ENCODE measurements around the gene HAND1.
"Not testable (repeated sequence)": the region's sequence is repeated elsewhere in the genome, so short reads cannot be mapped to it uniquely, and the experiment has no call there.

The HAND1 gene

DNA sequence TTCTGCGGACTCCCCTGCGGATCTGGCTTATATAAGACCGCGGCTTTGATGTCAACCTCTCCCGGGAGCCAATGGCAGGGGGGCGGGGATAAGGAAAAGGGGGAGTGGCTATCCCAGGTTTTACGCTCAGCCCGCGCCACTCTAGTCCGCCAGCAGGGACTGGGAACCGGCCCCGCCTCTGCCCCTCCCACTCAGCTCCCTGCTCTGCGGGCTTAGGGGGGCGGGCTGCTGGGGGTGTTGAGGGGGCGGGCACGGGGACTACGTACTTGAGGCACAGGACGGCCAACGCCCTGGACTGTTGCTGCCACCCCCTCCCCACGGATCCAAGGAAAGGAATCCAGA, at the start of gene HAND1:
HAND1 (minus strand) TSS at position 4 of the 342 bp plus-strand sequence. CDS start 219 bp downstream, outside the sequence.
- no peak for DNase-seq

DNA sequence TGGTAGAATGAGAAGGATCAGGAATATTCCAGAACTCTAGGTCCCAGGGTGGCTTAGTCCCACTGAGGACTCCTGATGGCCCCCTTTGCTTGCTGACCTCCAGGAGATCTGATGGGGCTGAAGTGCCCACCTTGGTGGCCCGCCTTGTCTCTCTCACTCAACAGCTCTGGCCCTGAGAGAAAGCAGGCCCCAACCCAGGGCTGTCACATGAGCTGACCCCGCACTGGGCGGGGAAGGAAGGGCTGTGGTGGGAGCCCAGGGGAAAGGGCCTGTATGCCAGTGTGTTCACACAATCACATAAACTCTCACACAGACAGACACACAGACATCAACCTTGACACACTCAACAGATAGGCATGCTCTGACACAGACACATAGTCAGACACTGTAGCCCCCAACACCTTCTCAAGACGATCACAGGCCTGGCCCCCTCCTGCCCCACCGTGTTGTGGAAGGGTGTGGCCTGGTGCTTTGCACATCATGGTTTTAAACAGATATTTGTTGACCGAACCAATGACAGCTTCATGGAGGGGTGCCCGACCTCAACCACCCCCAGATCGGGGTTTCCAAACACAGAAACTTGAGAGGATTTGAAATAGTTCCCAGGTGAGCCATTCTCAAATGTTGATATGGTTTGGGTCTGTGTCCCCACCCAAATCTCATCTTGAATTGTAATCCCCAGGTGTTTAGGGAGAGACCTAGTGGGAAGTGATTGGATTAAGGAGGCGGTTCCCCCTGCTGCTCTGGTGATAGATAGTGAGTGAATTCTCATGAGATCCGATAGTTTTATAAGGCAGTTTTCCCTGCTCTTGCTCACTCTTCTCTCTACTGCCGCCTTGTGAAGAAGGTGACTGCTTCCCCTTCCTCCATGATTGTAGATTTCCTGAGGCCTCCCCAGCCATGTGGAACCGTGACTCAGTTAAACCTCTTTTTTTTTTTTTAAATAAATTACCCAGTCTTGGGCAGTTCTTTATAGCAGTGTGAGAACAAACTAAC, 48.5 kb upstream of the HAND1 start:
- DNase-seq, result no peak

GRCh38 chr5:154524859-154525258, 46.8 kb upstream of the HAND1 start:
- DNase-seq, result no peak

DNA sequence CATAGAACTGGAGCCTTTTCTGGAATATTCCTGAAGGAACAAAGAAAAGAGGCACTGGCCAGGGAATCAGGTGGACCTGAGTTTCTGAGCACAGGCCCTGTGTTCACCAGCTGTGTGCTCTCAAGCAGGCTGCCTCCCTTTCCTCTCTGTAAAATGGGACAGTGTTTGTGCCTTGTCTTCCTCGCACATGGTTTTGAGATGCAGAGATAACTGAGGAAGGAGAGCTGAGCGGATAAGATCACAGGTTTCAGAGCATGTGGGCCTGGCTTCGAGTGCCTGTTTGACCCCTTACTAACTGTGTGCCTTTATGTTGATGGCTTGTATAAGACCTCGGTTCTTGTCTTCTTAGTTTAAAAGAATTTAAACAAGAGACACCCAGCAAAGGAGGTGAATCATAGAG, 46.2 kb upstream of the HAND1 start:
- no peak for DNase-seq

GRCh38 chr5:154523709-154524108, 45.7 kb upstream of the HAND1 start:
- DNase-seq, result no peak

DNA sequence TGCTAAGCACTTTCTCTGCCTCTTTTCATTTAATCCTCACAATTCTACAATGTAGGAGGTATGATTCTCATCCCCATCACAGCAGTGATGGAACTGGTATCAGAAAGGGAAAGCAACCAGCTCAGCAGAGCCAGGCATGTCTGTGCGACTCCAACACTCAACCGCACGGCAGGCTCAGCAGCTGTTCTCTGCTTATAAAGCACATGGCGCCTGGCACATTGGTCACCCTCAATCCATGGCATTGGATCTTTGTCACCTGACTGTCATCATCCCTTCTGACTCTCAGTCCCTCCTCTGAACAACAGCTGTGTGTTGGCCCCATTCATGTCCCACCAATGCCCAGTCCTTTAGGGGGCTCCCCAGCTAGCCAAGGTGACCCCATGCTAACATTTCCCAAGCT, 45.1 kb upstream of the HAND1 start:
- DNase-seq, result no peak

DNA sequence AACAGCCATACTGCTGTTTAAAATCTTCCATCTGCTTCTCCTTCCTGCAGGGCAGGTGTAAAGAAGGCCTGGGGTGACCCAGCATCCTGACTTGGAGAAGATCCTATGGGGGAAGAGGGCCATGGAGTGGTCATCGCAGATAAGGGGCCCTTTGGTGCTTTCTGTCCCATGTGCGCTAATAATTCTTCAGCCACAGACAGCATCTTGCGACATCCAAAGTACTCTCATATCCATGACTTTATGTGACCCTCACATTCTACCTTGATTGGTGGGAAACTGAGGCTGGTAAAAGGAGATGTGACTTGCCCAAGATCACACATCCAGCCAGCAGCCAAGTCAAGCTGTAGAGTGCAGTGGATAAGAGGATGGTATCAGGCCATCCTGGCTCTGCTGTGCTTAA, 44.3 kb upstream of the HAND1 start:
- no peak for DNase-seq

GRCh38 chr5:154521756-154522155, 43.7 kb upstream of the HAND1 start:
- DNase-seq, result no peak

DNA sequence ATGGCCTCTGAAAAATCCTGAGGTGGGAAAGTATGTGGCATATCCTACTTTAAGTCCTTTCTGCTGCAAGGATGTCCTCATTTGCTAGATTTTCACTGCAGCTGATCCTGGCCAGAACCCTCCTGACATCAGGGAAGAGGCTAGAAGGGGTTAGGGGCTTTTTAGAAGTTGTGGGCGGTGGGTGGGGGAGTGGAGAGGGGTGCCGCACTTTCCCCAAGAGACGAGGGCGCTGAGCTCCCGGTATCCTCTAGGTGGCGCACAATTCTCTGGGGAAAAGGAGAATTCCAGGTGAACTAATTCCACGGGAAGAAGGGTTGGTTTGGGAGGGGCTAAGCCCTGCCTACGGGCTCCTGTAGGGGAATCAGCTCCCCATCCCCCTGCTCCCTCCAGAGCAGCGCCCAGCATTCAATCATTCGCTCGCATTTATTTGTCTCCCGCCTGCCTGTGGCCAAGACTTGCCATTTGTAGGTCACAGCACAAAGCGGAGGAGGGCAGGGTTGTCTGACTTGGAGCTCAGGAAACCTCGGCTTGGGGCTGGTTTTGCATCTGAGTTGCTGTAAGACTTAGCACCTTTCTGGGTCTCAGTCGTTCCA, 42.9 kb upstream of the HAND1 start:
- no peak for DNase-seq

GRCh38 chr5:154519359-154519758, 41.3 kb upstream of the HAND1 start:
- no peak for DNase-seq

GRCh38 chr5:154518438-154518867, 40.4 kb upstream of the HAND1 start:
- no peak for DNase-seq

- DNase-seq, result no peak
These were observed 39.9 kb upstream of the HAND1 start for GRCh38 chr5:154517810-154518437.

DNA sequence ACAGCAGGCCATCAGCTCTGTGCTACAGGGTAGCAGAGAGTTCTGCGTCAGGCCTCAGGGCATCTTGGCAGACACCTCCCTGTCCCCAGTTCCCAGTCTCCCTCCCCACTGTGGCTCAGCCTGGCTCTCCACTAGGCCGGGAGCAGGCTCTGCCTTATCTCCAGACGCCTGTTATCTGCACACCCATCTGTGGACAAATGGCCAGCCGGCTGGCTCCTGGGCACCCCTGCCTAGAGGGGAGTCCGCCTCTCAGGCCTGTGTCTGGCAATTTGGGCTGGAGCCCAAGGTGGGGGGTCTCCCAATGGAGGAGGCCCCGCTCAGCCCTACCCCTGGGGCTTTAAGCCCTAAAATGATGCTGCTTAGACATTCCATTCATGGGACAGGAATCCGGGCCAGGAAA, 39.2 kb upstream of the HAND1 start:
- no peak for DNase-seq

GRCh38 chr5:154516475-154516874, 38.4 kb upstream of the HAND1 start:
- no peak for DNase-seq

DNA sequence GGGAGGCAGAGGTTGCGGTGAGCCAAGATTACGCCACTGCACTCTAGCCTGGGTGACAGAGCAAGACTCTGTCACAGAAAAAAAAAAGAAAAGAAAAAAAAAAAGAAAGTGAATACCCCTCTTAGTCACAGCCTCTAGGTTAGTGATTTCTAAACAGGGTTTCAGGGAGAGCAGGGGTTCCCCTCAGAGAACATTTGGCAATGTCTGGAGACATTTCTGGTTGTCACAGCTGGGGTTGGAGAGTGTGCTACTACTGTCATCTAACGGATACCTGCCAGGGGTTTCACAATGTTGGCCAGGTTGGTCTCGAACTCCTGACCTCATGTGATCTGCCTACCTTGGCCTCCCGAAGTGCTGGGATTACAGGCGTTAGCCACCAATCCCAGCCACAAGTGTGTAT, 37.5 kb upstream of the HAND1 start:
- DNase-seq, result not testable (repeated sequence)

- DNase-seq, result no peak
These were observed 36.3 kb upstream of the HAND1 start for GRCh38 chr5:154514331-154514730.

- no peak for DNase-seq
These were observed 35.6 kb upstream of the HAND1 start for GRCh38 chr5:154513669-154514084.

DNA sequence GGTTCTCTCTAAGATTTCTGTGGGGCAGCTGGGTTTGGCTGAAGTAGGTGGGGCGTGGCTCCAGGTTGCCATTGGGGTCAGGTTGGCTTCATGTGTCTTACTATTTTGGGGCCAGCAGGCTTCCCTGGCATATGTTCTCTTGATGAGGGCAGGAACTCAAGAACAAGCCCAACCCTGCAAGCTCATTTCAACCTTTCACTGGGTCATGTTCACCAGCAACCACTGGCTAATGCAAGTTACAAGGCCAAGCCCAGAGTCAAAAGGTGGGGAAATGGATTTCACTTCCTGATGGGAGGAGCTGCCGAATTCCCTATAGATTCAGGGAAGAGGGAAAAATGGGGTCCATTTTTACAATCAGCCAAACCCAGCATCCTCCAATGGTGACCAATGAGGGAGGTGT, 34.0 kb upstream of the HAND1 start:
- DNase-seq, result no peak

- no peak for DNase-seq
These were observed 31.9 kb upstream of the HAND1 start for GRCh38 chr5:154509784-154510555.

DNA sequence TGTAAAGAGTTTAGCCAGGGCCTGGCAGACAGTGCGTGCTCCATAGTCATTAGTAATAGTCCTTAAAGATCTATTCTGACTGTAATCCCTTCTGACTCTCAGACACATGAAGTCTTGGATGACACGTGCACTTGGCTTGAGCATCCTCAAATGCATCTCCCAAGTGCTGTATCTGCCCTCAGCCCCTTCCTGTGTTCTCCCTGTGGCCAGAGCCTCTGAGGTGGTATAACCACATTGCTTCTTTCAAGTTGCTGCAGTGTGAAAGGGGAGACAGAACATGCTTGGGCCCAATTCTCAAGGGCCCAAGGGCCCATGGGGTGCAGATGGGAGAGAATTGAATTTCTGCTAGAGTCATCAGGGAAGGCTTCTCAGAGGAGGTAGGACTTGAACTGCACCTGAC, 30.1 kb upstream of the HAND1 start:
- no peak for DNase-seq

GRCh38 chr5:154506716-154507080, 28.7 kb upstream of the HAND1 start:
- DNase-seq, result no peak

DNA sequence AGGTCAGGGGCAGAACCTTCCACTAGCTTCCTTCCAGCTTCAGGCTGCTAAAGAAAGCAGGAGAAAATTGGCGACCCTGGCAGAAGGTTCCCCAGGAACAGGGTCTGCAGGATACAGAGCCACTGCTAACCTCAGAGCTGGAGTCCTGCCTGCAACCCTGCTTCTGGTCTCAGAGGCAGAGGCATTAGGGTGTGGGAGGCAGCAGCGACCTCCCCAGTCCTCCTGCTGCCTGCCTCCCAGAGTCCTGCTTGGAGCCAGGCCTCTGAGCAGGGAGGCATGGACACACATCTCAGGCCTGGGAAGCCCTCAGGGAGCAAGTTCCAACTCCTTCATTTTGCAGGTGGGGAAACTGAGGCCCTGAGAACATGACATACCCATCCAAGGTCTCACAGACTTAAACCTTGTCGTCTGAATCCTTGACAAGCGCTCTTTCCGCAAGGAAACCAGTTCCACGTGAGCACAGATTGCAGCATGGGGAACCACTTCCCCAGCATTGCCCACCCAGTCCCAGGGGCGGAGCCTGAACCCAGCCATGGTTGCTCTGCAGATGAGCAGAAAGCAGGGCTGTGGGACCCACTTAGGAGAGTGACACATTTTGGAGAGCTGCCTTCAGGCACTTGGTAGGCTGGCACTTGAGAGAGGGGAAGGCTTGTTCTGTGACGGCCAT, 28.2 kb upstream of the HAND1 start:
- DNase-seq, result no peak

DNA sequence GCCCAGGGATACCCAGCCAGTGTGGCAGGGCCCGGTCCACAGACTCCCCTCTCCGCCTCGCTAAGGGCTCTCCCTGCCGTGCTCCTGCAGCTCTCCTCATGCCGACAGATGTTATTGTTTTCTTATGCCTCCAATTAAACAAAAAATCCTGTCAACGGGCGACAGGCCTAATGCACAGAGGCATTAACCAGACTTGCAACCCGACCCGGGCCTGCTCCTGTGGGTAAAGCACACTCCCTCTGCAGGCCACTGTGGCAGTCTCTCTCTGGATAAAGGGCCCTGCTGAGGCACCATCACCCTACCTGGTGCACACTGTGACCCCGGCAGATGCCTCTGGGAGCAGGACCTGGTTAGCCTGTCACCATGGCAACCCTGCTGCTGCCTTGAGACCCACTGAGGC, 27.5 kb upstream of the HAND1 start:
- DNase-seq, result no peak
